Measurements from ENCODE around the gene DPP6.

DNA sequence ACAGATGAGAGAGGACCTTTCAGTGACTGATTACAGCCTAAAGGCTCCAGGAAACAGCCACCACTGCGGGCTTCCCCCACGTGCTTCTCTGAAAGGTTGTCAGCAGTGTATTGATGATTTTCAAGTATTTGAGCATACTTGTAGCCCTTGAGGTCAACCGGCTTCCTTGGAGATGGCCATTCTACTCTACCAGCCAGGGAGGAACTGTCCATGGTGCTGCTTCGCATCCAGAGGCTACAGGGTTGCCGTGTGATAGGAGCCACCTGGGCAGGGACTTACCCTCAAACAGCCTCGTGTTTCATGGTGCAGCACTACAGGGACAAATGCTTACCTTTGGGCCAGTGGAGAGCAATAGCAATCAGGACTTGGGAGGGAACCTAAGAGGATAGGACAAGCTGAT is 179.5 kb downstream of the DPP6 start:
- TF ChIP-seq, protein P1, sequence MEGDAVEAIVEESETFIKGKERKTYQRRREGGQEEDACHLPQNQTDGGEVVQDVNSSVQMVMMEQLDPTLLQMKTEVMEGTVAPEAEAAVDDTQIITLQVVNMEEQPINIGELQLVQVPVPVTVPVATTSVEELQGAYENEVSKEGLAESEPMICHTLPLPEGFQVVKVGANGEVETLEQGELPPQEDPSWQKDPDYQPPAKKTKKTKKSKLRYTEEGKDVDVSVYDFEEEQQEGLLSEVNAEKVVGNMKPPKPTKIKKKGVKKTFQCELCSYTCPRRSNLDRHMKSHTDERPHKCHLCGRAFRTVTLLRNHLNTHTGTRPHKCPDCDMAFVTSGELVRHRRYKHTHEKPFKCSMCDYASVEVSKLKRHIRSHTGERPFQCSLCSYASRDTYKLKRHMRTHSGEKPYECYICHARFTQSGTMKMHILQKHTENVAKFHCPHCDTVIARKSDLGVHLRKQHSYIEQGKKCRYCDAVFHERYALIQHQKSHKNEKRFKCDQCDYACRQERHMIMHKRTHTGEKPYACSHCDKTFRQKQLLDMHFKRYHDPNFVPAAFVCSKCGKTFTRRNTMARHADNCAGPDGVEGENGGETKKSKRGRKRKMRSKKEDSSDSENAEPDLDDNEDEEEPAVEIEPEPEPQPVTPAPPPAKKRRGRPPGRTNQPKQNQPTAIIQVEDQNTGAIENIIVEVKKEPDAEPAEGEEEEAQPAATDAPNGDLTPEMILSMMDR (IDR thresholded peaks at IDR 0.05), result no peak
- TF ChIP-seq POLR2A (IDR thresholded peaks at IDR 0.05), result no peak
